ELR (cell line): ENCODE results near the gene STRA6.
"Not testable (repeated sequence)": the region's sequence is repeated elsewhere in the genome, so short reads cannot be mapped to it uniquely, and the experiment has no call there.

ENCODE experiments used
- DNase-seq: peaks from one replicate; pipeline ENCODE4 v3.0.0-alpha.2; 2015; ENCODE audit warnings: low read depth

The STRA6 gene

GRCh38 chr15:74160390-74160789 is 42.2 kb downstream of the STRA6 start:
- DNase-seq: not testable (repeated sequence)

- DNase-seq: no peak
Measured at GRCh38 chr15:74159773-74160172, 42.8 kb downstream of the STRA6 start.

DNA sequence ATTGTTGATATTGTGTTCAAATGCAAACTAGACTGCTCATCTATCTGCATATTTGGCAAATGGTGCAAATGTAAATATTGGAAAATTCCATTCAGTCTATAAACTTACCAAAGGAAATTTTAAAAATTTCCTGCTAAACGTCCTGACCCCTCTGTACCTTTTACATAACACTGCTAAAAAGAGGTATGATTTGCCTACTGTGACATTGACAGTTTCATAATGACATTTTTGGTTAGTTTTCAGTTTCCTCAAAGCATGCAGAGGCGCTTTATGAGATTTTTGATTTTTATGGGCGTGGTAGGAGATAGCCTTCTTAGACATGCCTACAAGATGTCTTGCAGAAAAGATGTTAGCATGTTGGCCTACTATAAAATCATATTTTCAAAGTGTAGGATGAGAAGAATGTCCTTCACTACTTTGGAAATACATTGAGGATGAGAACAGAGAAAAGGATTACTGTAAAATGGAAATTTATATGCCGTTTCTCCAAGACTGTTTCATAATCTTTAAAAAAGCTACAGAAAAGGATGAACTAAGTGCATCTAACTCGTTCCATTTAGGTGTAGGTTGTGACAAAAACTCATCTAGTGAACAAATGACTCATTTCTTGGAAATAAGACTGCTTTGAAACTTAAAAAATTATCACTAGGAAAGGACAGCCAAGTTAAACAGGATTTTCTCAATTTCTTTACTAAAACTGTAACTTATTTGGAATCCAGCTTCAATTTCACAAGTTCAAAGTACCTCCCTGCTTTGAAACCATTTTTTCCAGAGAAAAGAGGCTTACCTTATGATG is 43.5 kb downstream of the STRA6 start:
- no peak for DNase-seq

- DNase-seq: no peak
Measured at GRCh38 chr15:74157868-74158827, 44.4 kb downstream of the STRA6 start.

- no peak for DNase-seq
Measured at GRCh38 chr15:74156678-74157411, 45.7 kb downstream of the STRA6 start.

DNA sequence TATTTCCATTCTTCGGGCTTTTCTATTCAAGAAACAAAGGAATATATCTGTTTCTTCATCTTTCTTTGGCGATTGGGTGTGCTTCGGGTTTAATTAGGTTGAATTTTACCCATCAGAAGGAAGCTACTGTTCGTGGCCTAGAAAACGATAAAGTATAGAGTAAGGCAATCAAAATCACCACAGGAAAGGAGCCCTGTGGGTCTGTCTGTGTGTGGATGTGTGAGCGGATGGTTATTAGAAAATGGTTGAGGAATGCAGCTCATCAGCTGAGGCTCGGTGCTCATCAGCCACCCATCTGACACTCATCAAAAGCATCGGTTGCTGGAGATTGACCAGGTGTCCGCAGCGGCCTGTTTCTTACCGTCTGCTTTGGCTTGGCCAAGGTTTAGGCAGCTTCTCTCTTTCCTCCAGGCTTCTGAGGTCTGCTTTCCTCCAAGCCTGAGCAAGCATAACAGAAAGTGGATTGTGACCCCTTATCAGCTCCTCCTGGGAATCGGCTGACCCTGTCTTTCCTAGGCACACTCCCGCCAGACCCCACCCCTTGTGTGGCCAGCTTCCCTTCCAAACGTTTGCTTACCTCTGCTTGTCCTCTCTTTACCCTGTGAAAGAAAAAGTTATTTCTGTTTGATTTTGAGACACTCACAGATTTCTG is 46.7 kb downstream of the STRA6 start:
- no peak for DNase-seq

DNA sequence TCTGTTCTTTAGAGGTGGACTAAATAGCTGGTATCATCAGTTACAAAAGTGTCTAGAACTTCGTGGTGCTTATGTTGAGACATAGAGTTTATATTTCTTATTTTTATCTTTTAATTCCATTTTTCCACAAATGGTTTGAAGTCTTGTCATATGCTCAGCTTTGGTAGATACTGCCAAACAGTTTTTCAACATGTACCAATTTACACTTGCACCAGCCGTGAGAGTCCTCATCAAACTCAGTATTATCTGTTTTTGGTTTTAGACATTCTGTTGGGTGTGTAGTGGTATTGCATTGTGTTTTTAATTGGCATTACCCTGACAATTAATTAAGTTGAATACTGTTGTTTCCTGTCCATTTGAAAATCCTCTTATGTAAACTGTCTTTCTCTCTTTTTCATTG is 55.5 kb downstream of the STRA6 start:
- no peak for DNase-seq

DNA sequence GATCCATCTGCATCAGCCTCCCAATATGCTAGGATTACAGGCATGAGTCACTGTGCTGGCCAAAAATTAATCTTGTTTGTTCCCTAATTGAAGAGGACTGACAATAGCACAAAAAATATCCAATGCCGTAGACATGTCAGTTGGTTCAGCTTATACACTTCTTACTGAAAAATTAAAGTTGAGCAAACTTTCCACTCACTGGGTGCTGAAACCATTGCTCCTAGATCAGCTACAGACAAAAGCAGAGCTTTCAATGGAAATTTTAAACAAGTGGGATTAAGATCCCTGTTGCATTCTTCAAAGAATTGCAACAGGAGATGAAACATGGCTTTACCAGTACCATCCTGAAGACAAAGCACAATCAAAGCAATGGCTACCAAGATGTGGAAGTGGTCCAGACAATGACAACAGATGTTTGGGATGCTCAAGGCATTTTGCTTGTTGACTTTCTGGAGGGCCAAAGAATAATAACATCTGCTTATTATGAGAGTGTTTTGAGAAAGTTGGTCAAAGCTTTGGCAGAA is 56.2 kb downstream of the STRA6 start:
- DNase-seq: no peak

- DNase-seq: peak; percentile 40
Measured at GRCh38 chr15:74144153-74144775, 58.3 kb downstream of the STRA6 start.

GRCh38 chr15:74141591-74141990 is 61.0 kb downstream of the STRA6 start:
- peak; percentile 14 for DNase-seq

DNA sequence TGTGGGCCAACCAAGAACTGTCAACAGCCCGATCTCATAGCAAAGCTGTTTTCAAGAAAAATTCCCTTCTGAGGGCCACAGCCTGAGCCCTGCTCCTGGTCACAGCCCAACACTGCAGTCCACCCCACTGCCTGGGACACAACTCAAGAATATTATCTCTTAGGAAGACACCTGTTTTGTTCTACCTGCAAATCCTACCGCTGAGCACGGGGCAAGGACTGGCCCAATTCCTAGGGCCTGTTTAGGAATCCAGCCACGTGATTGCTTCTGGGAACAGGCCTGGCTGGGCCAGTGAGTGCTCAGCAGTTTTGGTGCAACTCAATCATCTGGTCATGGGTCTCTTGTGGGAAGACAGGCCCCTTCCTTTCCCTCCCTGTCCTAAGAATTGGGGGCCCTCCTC is 63.9 kb downstream of the STRA6 start:
- no peak for DNase-seq

DNA sequence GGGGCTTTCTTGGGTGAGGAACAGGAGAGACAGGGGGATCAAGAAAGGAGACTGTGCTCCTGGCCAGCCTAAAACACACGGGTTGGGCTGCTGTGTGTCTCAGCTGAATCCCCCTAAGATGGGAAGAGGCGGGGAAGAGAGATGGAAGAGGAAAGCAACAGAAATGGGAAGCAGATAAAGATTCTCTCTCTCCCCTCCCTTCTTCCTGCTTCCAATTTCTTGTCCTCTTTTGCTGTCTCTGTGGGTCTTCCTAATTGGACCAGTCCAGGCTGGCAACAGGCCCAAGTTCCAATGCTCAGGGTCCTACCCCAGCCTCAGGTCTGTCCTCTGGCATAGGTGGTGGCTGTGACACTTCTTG is 65.1 kb downstream of the STRA6 start:
- no peak for DNase-seq

GRCh38 chr15:74136814-74137536 is 65.6 kb downstream of the STRA6 start:
- no peak for DNase-seq

- DNase-seq: no peak
Measured at GRCh38 chr15:74136540-74136813, 66.1 kb downstream of the STRA6 start.

DNA sequence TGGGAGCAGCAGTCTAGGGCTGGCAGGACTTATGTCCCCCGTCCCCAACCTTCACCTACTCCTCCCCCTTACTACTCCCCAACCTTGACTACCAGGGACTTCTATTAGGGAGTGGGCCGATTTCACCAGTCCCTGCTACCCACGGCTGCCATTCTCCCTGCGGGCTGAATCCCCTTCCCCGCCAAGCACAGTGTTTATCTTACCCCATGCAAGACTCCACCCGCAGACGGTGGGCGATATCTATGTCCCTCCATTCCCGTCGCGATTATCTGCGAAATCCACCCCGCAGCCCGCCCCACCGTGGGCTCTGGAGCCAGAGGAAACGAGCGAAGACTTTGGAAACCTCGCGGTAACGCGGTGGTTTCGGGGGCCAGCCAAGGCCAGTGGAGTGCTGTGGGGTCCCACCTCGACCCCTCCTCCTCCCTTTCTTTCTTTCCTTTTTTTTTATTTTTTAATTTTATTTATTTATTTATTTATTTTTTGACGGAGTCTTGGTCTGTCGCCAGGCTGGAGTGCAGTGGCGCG is 67.5 kb downstream of the STRA6 start:
- no peak for DNase-seq

DNA sequence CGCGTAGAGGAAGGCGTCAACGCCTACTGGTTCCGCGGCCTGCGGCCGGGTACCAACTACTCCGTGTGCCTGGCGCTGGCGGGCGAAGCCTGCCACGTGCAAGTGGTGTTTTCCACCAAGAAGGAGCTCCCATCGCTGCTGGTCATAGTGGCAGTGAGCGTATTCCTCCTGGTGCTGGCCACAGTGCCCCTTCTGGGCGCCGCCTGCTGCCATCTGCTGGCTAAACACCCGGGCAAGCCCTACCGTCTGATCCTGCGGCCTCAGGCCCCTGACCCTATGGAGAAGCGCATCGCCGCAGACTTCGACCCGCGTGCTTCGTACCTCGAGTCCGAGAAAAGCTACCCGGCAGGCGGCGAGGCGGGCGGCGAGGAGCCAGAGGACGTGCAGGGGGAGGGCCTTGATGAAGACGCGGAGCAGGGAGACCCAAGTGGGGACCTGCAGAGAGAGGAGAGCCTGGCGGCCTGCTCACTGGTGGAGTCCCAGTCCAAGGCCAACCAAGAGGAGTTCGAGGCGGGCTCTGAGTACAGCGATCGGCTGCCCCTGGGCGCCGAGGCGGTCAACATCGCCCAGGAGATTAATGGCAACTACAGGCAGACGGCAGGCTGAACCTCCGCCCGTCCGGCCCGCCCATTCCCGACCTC is 68.1 kb downstream of the STRA6 start:
- peak; percentile 45 for DNase-seq

DNA sequence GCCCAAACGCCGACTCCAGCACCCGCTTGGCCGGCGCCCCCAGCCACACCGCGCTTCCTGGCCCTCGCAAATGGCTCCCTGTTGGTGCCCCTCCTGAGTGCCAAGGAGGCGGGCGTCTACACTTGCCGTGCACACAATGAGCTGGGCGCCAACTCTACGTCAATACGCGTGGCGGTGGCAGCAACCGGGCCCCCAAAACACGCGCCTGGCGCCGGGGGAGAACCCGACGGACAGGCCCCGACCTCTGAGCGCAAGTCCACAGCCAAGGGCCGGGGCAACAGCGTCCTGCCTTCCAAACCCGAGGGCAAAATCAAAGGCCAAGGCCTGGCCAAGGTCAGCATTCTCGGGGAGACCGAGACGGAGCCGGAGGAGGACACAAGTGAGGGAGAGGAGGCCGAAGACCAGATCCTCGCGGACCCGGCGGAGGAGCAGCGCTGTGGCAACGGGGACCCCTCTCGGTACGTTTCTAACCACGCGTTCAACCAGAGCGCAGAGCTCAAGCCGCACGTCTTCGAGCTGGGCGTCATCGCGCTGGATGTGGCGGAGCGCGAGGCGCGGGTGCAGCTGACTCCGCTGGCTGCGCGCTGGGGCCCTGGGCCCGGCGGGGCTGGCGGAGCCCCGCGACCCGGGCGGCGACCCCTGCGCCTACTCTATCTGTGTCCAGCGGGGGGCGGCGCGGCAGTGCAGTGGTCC is 68.7 kb downstream of the STRA6 start:
- no peak for DNase-seq

DNA sequence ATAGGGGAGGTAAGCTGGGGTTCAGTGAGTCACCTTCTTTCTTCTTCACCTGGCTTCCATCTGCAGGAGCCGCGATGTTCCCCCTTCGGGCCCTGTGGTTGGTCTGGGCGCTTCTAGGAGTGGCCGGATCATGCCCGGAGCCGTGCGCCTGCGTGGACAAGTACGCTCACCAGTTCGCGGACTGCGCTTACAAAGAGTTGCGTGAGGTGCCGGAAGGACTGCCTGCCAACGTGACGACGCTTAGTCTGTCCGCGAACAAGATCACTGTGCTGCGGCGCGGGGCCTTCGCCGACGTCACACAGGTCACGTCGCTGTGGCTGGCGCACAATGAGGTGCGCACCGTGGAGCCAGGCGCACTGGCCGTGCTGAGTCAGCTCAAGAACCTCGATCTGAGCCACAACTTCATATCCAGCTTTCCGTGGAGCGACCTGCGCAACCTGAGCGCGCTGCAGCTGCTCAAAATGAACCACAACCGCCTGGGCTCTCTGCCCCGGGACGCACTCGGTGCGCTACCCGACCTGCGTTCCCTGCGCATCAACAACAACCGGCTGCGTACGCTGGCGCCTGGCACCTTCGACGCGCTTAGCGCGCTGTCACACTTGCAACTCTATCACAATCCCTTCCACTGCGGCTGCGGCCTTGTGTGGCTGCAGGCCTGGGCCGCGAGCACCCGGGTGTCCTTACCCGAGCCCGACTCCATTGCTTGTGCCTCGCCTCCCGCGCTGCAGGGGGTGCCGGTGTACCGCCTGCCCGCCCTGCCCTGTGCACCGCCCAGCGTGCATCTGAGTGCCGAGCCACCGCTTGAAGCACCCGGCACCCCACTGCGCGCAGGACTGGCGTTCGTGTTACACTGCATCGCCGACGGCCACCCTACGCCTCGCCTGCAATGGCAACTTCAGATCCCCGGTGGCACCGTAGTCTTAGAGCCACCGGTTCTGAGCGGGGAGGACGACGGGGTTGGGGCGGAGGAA is 69.6 kb downstream of the STRA6 start:
- peak; percentile 30 for DNase-seq
